NK-92 (cell line): ENCODE results near the gene CHCHD6.

Source experiments
- DNase-seq: peaks from one replicate; lab custom pipeline; 2025; ENCODE audit not compliant: unreplicated experiment; lab: John Stamatoyannopoulos, UW

CHCHD6 gene

GRCh38 chr3:126703512-126704493 is at the start of gene CHCHD6:
CHCHD6 (plus strand) TSS chr3:126704240; CDS start chr3:126704313, 73 bp downstream.
- peak; percentile 60 for DNase-seq

- DNase-seq, result no peak
These were observed 49.3 kb upstream of the CHCHD6 start, which contains the start of gene TXNRD3 for GRCh38 chr3:126654571-126655383. TXNRD3 (minus strand) TSS chr3:126655124.

- no peak for DNase-seq
These were observed 48.2 kb upstream of the CHCHD6 start for GRCh38 chr3:126655887-126656286.

GRCh38 chr3:126656371-126657134 is 47.5 kb upstream of the CHCHD6 start:
- no peak for DNase-seq

GRCh38 chr3:126657901-126658300 is 46.1 kb upstream of the CHCHD6 start:
- no peak for DNase-seq

GRCh38 chr3:126658584-126658983 is 45.5 kb upstream of the CHCHD6 start:
- no peak for DNase-seq

- DNase-seq, result no peak
These were observed 43.8 kb upstream of the CHCHD6 start for GRCh38 chr3:126659915-126660886.

GRCh38 chr3:126661532-126662364 is 42.3 kb upstream of the CHCHD6 start:
- DNase-seq, result no peak

GRCh38 chr3:126663257-126663656 is 40.8 kb upstream of the CHCHD6 start:
- no peak for DNase-seq

- DNase-seq, result no peak
These were observed 40.3 kb upstream of the CHCHD6 start for GRCh38 chr3:126663750-126664149.

GRCh38 chr3:126664591-126665214 is 39.3 kb upstream of the CHCHD6 start:
- DNase-seq, result no peak

GRCh38 chr3:126665221-126665936 is 38.7 kb upstream of the CHCHD6 start:
- no peak for DNase-seq

- no peak for DNase-seq
These were observed 37.9 kb upstream of the CHCHD6 start for GRCh38 chr3:126665959-126666657.

GRCh38 chr3:126666658-126667528 is 37.1 kb upstream of the CHCHD6 start:
- DNase-seq, result no peak

- no peak for DNase-seq
These were observed 36.2 kb upstream of the CHCHD6 start for GRCh38 chr3:126667631-126668449.
